DMS 273 (cell line): ENCODE measurements around the gene CCNY.
A peak's percentile ranks its signal among the peaks of the same experiment; 100 is the strongest.

Source experiments
- DNase-seq: peaks from one replicate; lab custom pipeline; 2025; ENCODE audit not compliant: unreplicated experiment; lab: John Stamatoyannopoulos, UW

CCNY gene

DNA sequence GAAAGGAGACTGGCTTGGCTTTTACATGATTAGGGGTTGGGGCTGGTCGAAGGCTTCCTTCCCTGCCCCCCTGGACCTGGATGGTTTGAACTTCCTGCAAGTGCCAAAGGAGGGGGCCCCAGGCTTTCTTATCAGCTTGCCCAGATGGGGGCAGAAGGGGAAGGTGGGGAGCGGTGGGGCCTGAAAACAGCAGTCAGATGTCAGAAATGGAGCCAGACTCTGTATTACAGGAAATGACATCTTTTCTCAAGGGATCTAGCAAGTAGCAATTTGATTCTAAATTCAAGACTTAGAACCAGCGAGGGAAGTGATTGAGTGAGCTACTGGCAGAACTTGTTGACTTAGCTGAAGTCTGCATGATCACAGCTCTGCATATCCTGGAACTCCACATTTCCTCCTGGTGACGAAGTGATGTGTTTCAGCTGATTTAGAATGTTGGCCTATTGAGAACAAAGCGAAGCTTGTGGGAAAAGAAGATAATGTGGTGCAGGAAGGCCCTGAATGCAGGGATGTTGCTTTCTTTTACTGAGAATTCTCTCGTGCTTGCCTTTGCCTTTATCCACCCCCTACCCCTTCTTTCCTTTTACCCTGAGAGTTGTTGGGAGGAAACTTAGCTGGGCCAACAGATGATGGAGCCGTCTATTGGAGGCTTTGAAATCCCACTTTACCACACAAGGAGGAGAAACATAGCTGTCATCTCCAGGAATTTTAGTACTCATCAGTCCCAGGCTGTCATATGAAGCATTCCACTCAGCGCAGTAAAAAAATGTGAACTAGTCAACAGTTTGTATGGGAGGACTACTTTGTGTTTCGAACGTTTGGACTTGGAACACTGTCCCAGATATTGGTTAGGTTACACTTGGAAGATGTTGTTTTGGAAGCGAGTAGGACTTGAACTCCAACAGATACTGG, 43.2 kb downstream of the CCNY start:
- peak; percentile 22 for DNase-seq

DNA sequence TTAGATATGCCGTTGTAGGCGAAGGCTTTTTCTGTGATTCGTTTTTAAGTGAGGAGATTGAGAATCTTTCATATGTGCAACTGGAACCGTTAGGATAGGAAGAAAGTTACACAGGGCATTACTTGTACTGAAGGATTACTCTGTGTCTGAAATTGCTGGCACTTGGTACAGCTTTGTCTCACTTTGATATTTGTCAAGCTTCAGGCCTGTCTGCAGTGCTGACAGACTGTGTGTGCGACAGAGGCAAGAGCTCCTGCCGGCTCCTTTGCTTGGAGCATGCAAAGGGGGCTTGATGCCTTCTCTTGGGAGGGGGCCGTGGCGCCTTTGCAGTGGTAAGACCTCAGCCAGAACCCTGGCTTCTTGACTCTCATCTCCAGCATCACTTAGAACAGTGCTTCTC, 45.8 kb downstream of the CCNY start:
- DNase-seq: no peak

DNA sequence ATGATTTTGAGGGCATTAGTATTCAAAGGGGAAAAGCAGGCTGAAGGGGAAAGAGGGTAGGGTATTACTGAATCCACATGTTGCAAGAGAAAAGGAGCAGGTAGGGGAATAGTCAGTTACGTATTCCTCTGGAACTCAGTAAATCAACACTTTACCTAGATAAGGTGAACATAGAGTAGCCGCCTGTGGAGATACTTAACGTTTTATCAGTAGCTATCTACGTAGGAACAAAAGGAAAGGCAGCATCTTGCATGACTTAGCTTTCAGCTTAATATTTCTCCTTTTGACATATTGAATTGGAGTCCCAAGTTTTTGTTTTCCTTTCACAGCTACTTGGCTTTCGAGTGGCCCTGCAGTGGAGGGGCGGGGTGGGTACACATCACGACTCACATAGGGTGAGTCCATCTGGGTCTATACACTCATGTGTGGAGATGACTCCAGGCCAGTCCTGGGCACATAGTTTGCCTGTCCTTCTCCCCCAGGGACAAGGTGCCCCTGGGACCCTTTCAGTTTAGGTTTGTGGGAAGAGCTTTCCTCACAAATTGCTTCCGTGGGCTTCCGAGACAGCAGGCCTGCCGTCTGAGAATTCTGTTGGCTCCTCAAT, 48.1 kb downstream of the CCNY start:
- no peak for DNase-seq

- peak; percentile 41 for DNase-seq
Measured at GRCh38 chr10:35386594-35387174, 50.4 kb downstream of the CCNY start.

GRCh38 chr10:35387768-35388167, 51.5 kb downstream of the CCNY start:
- DNase-seq: no peak

- DNase-seq: no peak
Measured at GRCh38 chr10:35388197-35388596, 51.9 kb downstream of the CCNY start.

- no peak for DNase-seq
Measured at GRCh38 chr10:35388682-35389081, 52.4 kb downstream of the CCNY start.

DNA sequence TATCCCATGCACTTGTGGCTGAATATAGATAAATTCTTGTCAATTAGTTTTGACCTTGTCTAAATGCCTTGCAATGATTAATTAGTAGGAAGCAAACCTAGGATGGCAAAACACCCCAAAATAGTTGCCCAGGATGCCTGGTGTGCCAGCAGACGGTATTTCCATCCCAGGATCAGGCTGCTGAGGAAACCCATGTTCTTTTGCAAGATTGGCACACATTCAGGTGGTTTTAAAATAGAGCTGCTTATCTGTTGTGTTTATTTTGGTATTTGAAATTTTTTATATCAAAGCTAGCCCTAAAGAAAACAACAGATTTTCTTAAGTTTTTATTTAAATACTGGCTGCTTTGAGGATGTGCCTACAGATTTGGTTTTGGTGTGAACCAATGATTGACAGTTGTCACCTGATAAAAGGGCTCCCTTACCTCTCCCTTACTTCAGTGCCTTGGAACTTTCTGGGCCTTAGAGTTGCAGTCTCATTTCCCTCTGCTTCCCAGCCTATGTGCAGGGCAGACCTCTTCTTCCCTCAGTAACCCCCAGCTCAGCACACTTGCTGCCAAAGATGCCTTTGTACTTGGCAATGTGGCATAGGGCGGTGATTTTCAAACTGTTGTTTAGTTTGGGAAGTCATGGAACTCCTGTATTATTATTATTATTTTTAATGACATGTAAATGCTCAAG, 54.0 kb downstream of the CCNY start:
- DNase-seq: no peak

DNA sequence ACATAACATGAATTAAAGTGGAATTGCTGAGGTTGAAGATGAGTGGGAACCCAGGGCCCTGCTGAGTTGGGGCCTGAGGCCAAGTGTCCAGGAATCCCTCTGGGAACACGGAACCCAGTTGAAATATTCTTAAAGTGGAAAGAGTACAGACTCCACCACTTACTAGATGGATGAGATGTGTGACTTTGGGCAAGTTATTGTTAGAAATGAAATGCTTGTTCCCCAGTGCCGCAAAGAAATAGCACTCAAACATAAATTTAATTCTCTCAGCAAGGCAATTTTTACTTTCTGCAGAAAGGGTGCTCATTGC, 54.5 kb downstream of the CCNY start:
- DNase-seq: no peak

- DNase-seq: no peak
Measured at GRCh38 chr10:35391153-35391953, 55.0 kb downstream of the CCNY start.

GRCh38 chr10:35391954-35392262, 55.6 kb downstream of the CCNY start:
- DNase-seq: no peak

- DNase-seq: no peak
Measured at GRCh38 chr10:35392482-35393228, 56.3 kb downstream of the CCNY start.

- no peak for DNase-seq
Measured at GRCh38 chr10:35394411-35394851, 58.1 kb downstream of the CCNY start.

DNA sequence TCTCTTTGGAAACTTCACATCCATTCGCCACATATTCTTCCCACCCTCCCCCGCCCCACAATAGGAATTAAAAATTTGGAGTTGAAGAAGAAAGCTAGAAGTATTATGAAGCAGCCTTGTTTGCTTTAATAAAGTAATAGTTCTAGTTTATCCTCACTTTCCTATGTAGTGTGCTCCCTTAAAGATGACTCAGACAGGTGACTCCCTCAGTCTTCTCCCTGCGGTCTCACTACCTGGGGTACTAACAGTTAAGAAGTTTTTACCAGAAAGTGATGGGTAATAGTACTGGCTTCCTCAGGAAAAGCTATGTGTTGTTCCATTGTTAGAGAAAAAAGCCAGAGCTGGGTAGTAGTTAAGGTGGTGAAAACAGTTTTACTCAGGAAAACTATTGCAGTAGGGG, 58.6 kb downstream of the CCNY start:
- DNase-seq: no peak

DNA sequence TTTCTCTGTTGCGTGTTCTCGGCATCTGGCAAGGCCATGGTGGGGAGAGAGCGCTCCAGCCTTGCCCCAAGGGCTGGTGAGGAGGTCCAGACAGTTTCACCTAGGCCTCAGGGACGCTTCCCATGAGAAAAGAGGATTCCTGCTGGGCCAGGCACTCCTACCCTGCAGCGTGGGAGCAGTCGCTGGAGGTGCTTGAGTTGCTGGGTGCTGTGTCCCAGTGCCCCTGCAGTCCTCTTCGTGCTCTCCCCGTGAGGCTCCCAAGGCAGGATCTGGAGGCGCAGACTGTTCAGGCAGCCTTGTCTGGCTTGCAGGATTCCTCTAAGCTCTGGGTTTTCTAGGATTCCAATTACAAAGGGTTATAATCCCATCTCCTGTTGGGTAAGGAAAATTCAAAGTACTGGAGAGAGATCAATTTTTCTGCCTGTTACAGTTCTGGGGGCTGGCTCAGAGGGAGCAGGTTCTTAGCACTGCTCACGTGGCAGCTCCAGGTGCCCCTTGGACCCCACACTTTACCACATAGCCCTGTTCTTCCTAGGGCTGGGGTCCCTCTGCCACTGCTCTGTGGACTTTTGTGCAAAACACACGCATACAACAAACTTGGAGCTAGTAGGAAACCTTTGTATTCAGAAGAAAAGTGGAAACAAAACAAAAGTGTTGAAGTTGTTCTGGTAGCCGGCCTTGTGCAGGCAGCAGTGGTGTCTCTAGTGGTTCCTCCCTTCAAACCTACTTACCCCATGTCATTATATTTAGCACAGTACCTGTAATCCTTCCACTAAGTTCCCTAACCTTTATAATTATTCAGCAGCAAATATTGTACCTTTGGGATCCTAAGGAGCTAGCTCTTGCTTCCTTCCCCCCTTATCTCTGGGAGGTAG, 60.5 kb downstream of the CCNY start:
- DNase-seq: no peak

GRCh38 chr10:35397953-35398352, 61.6 kb downstream of the CCNY start:
- peak; percentile 36 for DNase-seq

DNA sequence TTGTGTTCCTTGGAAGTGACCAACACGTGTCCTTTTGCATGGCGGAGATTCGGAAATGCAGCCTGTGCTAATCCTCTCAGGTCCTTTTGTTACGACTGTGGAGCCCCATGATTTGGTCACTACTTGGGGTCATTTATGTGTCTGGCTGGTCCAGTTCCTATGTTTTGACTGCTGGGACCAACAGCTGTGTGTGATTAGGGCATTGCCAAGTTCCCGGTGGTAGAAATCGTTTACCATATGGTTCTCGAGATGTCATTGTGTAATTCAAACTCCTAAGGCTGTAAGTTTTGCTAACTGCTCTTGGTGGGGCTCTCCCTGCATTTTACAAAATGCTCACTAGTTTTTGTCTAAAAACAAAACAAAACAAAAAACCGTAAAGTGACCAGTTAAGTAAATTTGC, 62.0 kb downstream of the CCNY start:
- peak; percentile 71 for DNase-seq

DNA sequence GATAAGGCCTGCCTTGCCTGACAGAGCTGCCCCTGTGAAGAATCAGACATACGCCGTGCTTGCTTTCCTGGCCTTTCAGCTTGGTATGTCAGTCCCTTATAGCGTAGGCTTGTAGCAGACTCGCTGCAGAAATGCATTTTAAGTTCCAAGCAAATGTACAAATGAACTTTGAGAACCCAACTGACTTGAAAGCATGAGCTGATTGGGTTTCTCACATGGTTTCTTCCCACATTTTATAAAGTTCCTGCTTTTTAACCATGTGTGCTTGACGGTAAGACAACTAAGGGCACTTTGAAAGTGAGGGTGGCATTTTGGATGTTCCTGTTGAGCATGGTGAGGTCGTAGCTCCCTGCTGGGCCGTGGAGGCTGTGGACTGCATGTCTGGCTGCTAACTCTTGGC, 62.6 kb downstream of the CCNY start:
- peak; percentile 32 for DNase-seq

GRCh38 chr10:35399414-35400009, 63.2 kb downstream of the CCNY start:
- no peak for DNase-seq
